HepG2 (cell line): Measurements from ENCODE around the gene HSD17B2. TPM values are rescaled to one million over a fixed set of nuclear protein-coding genes. Genes with fewer than 3 reads are reported as not detected.

Experiments
- ZBTB20 ChIP-seq: sonication (generic); formaldehyde crosslinking; IDR thresholded peaks from 2 replicates; pipeline ENCODE4 v1.8.1; 2023; ENCODE audit warnings: missing genetic modification reagents, low read depth, mild to moderate bottlenecking, borderline replicate concordance
- ZNF703 ChIP-seq: sonication (generic); formaldehyde crosslinking; IDR thresholded peaks from 2 replicates; pipeline ENCODE4 v1.5.1; 2020; ENCODE audit warnings: missing genetic modification reagents, mild to moderate bottlenecking, moderate library complexity, borderline replicate concordance
- polyA plus RNA-seq, 8 experiments: library from polyadenylated mRNA; depleted of rRNA in 3 of 8; stranded (reverse) in 7 of 8; unstranded in 1 of 8; fragments of >200 nt; fragmentation: Illumina TruSeq in 4 of 8; extraction: Trizol in 4 of 8; gene quantifications; 2 replicates each; pipeline versions ENCODE4 v1.2.1 to v1.2.3, GENCODE V29; 2011 to 2016; ENCODE audit warnings: low read depth in 4 of 8, missing spikeins in 1 of 8, mixed read lengths in 1 of 8; ENCODE audit not compliant: insufficient read depth in 1 of 8
- total RNA-seq, 5 experiments: library from RNA; depleted of rRNA; stranded (reverse); fragments of >200 nt; fragmentation: Illumina TruSeq; extraction: Trizol; gene quantifications; 2 replicates each; pipeline ENCODE4 v1.2.3, GENCODE V29; 2016; ENCODE audit warnings: low read depth in 1 of 5
- TF ChIP-seq, protein P1 (sequence below), 2 experiments: fragments of 450-650 bp in 1 of 2; sonication (generic) in 1 of 2; formaldehyde crosslinking in 1 of 2; IDR thresholded peaks; 2 replicates each; pipeline versions ENCODE4 v1.6.1 to v1.8.0; 2016 to 2022; ENCODE audit warnings: antibody characterized with exemption in 1 of 2, mild to moderate bottlenecking in 1 of 2, missing genetic modification reagents in 1 of 2

HSD17B2 gene
- total and polyA plus RNA-seq, 2 of the 13 experiments (the other 11 are each of a cell fraction or from before 2014, with no cell fraction given), result 26.3 to 69.3 TPM

GRCh38 chr16:82055117-82055516 lies 20.1 kb downstream of the HSD17B2 start (continued):
- TF ChIP-seq, protein P1, sequence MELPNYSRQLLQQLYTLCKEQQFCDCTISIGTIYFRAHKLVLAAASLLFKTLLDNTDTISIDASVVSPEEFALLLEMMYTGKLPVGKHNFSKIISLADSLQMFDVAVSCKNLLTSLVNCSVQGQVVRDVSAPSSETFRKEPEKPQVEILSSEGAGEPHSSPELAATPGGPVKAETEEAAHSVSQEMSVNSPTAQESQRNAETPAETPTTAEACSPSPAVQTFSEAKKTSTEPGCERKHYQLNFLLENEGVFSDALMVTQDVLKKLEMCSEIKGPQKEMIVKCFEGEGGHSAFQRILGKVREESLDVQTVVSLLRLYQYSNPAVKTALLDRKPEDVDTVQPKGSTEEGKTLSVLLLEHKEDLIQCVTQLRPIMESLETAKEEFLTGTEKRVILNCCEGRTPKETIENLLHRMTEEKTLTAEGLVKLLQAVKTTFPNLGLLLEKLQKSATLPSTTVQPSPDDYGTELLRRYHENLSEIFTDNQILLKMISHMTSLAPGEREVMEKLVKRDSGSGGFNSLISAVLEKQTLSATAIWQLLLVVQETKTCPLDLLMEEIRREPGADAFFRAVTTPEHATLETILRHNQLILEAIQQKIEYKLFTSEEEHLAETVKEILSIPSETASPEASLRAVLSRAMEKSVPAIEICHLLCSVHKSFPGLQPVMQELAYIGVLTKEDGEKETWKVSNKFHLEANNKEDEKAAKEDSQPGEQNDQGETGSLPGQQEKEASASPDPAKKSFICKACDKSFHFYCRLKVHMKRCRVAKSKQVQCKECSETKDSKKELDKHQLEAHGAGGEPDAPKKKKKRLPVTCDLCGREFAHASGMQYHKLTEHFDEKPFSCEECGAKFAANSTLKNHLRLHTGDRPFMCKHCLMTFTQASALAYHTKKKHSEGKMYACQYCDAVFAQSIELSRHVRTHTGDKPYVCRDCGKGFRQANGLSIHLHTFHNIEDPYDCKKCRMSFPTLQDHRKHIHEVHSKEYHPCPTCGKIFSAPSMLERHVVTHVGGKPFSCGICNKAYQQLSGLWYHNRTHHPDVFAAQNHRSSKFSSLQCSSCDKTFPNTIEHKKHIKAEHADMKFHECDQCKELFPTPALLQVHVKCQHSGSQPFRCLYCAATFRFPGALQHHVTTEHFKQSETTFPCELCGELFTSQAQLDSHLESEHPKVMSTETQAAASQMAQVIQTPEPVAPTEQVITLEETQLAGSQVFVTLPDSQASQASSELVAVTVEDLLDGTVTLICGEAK (IDR thresholded peaks at IDR 0.05), result no peak
- TF ChIP-seq, protein P1 (CRISPR knock-in tag; IDR thresholded peaks at IDR 0.05), result no peak
- TF ChIP-seq ZBTB20 (CRISPR knock-in tag), result no peak
- TF ChIP-seq ZNF703 (CRISPR knock-in tag), result no peak
